Activated CD8-positive, alpha-beta memory T cell treated with anti-CD3 and anti-CD28 coated beads, Interleukin-2, amount 50 U/mL, for 1 hour (primary cell): ENCODE measurements around the gene CIITA.

Source experiments
- DNase-seq: peaks from one replicate; pipeline ENCODE4 v3.0.0-alpha.2; 2020; ENCODE audit errors: extremely low read depth

Gene CIITA

DNA sequence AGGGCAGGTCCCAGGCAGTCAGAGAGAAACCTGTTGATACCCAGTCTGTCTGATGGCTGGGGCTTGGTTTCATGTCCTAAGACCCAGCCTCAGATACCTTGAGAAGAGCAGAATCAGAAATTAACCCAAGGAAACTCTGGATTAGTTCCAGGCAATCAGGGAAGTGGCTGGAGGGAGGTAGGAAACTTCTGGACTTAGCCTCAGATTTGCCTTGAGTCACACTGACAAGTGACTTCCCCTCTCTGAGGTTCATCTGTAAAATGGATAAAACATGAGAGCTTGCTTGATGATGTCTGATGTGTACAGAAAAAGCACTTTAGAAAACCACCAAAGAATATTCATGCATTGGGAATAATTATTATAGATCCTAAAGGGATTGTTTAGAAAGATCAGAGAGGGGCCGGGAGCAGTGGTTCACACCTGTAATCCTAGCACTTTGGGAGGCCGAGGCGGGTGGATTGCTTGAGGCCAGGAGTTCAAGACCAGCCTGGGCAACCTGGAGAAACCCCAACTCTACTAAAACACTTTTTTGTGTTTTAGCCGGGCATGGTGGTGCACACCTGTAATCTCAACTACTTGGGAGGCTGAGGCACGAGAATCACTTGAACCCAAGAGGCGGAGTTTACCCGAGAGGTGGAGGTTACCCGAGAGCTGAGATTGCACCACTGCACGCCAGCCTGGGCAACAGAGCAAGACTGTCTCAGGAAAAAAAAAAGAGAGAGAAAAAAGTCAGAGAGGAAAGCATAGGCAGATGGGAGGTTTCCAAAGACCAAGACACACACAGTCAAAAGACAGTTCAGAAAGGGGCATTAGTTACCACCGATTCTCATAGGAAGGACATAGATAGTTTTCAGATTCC is 3.8 kb downstream of the CIITA start:
- DNase-seq = no peak

- DNase-seq = no peak
Measured at GRCh38 chr16:10881479-10882030, 4.6 kb downstream of the CIITA start.

DNA sequence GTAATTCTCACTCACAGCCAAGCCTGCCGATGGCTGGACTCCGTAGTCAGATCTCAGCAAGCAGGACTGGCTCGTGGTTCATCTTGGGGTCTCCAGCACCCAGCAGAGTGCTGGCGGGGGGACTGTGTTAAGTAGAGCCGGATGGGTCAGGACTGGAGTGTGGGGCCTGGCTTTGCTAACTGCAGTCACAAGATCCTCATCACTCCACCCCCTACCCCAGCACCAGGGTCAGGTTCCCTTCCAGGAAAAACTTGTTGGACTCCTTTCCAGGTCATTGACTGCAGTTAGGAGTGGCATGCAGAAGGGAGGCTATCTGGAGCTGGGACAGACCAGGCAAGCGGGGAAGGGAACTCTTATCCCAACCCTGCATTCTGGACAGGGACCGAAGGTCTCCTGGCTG is 6.0 kb downstream of the CIITA start:
- no peak for DNase-seq

- DNase-seq = no peak
Measured at GRCh38 chr16:10885246-10885645, 8.2 kb downstream of the CIITA start.

DNA sequence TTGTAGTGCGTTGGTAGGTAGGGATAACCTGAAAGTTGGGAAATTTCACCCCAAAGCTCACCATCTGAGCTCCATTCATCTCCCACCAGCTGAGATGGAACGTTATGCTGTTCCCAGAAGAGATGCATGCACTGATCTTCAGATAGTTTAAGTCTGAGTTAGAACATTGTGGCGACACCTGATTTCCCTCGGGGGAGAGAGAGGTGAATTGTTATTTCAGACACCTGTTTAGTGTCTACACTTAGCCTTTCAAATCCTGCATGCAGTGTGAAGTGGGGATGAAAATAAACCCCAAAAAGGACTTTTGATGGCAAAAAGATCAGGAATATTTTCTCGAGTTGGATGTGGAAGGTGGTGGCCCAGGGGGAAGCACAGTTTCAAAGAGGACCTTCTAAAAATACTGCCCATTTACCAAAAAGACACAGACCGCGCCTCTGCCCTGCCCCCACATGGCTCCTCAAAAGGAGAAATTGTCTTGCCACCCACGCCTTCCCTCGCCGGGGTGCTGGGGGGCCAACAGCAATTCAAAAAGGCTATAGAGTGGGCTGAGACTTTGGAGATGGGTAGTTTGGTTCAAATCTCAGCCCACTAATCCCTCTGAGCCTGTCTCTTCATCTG is 11.4 kb downstream of the CIITA start:
- DNase-seq = no peak

DNA sequence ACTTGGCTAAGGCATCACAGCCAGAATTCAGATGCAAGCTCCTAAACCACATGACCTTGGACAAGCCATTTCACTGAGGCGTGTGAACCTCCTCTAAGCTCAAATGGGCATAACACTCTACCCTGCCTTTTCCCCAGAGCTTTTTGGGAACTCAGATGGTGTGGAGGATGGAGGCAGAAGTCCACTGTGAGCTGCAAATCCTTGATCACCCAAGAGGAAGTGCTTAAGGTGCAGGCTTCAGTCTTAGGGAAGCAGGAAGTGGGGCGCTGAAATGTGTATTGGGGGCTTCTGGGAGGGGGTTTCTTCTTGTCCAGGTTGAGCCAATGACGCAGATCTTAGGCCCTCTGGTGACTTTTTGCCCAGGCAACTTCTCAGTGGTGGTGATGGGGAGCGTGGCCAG is 12.9 kb downstream of the CIITA start:
- no peak for DNase-seq

GRCh38 chr16:10892782-10893318 is 15.8 kb downstream of the CIITA start:
- no peak for DNase-seq

GRCh38 chr16:10895053-10895946 is 18.3 kb downstream of the CIITA start:
- DNase-seq = no peak

- no peak for DNase-seq
Measured at GRCh38 chr16:10896165-10896564, 19.2 kb downstream of the CIITA start.

DNA sequence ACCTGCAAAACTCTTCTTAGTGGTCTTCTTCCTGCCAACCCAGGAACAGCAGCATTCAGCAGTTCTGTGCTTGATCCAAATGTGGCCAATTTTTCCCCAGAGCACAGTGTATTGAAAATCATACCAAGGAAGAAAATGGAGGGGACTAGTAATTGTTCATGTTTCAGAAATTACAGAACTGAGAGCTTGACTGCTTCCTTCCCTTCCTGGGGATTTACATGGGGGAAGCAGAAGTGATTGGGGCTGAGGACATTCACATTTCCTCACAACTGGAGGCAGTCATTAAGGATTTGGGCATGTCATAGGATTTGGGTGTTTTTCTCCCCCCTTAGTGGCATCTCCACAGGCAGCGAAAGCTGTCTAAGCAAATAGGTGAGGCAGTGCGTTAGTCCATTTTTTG is 19.7 kb downstream of the CIITA start:
- no peak for DNase-seq

DNA sequence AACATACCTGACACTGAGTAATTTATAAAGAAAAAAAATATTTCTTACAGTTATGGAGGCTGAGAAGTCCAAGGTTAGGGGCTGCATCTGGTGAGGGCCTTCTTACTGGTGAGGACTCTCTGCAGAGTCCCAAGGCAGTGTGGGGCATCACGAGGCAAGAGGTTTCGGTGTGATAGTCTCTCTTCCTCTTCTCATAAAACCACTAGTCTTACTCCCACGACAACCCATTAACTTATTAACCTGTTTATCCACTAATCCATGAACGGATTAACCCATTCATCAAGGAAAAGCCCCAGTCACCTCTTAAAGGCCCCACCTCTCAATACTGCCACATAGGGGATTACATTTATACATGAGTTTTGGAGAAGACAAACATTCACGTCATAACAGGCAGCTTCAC is 20.1 kb downstream of the CIITA start:
- DNase-seq = no peak

- DNase-seq = no peak
Measured at GRCh38 chr16:10902999-10903398, 26.0 kb downstream of the CIITA start.

GRCh38 chr16:10906482-10906881 is 29.5 kb downstream of the CIITA start:
- no peak for DNase-seq

GRCh38 chr16:10906914-10907756 is 30.1 kb downstream of the CIITA start:
- DNase-seq = no peak

DNA sequence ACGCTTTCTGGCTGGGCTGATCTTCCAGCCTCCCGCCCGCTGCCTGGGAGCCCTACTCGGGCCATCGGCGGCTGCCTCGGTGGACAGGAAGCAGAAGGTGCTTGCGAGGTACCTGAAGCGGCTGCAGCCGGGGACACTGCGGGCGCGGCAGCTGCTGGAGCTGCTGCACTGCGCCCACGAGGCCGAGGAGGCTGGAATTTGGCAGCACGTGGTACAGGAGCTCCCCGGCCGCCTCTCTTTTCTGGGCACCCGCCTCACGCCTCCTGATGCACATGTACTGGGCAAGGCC is 30.7 kb downstream of the CIITA start:
- no peak for DNase-seq

GRCh38 chr16:10911267-10911666 is 34.3 kb downstream of the CIITA start:
- no peak for DNase-seq

- DNase-seq = no peak
Measured at GRCh38 chr16:10916534-10916933, 39.5 kb downstream of the CIITA start.

DNA sequence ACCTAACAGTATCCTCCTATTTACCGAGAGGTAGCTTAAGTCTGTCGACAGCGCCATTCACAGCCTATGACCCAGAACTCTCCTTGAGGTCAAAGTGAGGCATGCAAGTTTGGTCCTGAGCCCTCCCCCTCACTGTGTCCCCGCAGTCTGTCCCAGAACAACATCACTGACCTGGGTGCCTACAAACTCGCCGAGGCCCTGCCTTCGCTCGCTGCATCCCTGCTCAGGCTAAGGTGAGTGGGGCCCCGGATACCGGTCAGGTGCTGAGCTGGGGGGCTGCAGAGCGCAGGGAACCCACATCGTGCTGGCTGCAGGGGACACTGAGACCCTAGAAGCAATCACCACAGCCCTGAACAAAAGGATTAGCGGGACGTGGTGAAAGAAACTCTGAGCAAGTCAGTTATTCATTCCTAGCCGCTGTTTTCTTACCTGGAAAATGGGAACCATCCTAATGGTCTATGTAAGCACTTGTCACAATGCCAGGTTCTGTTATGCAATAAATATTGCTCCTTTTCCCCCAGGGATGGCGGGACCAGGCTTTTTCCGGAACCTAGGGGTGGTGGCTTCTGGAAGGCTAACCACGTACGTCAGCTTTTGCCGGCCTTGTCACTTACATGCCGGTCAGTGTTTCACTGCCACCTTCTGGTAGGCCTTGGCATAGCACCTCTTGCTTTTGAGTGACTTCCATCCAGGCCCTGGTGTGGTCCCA is 41.4 kb downstream of the CIITA start:
- peak; percentile 25 for DNase-seq

DNA sequence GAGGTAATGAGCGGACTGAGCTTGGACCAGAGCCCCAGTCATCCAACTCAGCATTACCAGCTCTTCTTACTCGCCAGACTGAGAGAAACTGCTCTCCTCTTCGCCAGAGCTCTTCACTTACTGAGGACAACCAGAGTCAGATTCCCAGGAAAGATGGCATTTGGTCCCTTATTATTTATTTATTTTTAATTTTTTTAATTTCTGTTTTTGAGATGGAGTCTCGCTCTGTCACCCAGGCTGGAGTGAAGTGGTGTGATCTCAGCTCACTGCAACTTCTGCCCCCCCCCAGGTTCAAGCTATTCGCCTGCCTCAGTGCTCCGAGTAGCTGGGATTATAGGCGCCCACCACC is 42.0 kb downstream of the CIITA start:
- DNase-seq = no peak

DNA sequence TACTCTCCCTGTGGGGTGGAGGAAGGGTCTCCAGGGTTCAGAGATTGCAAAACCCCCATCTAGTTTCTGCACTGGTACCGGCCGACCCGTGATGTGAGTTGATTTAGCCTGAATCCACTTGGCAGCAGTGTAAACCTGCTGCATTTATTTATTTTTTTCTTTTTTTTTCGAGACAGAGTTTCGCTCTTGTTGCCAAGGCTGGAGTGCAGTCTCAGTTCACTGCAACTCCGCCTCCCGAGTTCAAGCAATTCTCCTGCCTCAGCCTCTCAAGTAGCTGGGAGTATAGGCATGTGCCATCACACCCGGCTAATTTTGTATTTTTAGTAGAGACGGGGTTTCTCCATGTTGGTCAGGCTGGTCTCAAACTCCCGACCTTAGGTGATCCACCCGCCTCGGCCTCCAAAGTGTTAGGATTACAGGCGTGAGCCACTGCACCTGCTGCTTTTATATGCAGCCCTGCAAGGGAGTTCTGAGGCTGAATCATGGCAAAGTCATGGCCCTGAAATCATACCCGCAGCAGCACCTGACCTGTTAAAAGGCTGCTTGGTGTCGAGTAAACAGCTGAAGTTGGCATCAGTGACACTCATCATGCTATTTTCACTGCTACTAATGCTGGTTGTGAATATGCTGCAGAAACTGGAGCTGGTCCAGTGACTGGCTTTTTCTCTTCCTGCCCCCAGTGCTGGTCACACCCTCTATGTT is 43.9 kb downstream of the CIITA start:
- DNase-seq = no peak
